ENCODE data around the gene NEDD8.
"Not testable (repeated sequence)": the region's sequence is repeated elsewhere in the genome, so short reads cannot be mapped to it uniquely, and the experiment has no call there.

The NEDD8 gene

GRCh38 chr14:24231263-24232120 is 675 bp downstream of the NEDD8 start:
- in situ Hi-C loops (cut with MboI; ENCODE audit: low sequenced_read_pairs), result loop anchor here (25.0 kb wide), 1 partner anchor 206 kb away; the partner anchor contains the start of genes CBLN3, KHNYN and SDR39U1

- in situ Hi-C loops (cut with MboI; ENCODE audit: low sequenced_read_pairs), result loop anchor here (25.0 kb wide), 1 partner anchor 208 kb away; the partner anchor contains the start of genes CBLN3, KHNYN and SDR39U1
These were observed 3.3 kb downstream of the NEDD8 start for GRCh38 chr14:24228902-24229301.

- in situ Hi-C loops (cut with MboI; ENCODE audit: low sequenced_read_pairs), result loop anchor here (25.0 kb wide), 1 partner anchor 211 kb away; the partner anchor contains the start of genes CBLN3, KHNYN and SDR39U1
These were observed 5.7 kb downstream of the NEDD8 start for GRCh38 chr14:24226473-24226872.

GRCh38 chr14:24224618-24225071 is 7.5 kb downstream of the NEDD8 start:
- in situ Hi-C loops (cut with MboI; ENCODE audit: low sequenced_read_pairs), result loop anchor here (25.0 kb wide), 1 partner anchor 213 kb away; the partner anchor contains the start of genes CBLN3, KHNYN and SDR39U1

- in situ Hi-C loops (cut with MboI; ENCODE audit: low sequenced_read_pairs), result not testable (repeated sequence)
These were observed 9.2 kb downstream of the NEDD8 start for GRCh38 chr14:24222987-24223386.

GRCh38 chr14:24219521-24219920 is 12.6 kb downstream of the NEDD8 start:
- in situ Hi-C loops (cut with MboI; ENCODE audit: low sequenced_read_pairs), result no loop called here

- in situ Hi-C loops (cut with MboI; ENCODE audit: low sequenced_read_pairs), result no loop called here
These were observed 13.1 kb downstream of the NEDD8 start for GRCh38 chr14:24219080-24219479.

- in situ Hi-C loops (cut with MboI; ENCODE audit: low sequenced_read_pairs), result not testable (repeated sequence)
These were observed 15.3 kb downstream of the NEDD8 start for GRCh38 chr14:24216876-24217275.

- in situ Hi-C loops (cut with MboI; ENCODE audit: low sequenced_read_pairs), result no loop called here
These were observed 15.8 kb downstream of the NEDD8 start for GRCh38 chr14:24216345-24216699.

GRCh38 chr14:24215495-24216344 is 16.4 kb downstream of the NEDD8 start, which contains the start of gene MDP1:
TSS of gene MDP1 (minus strand) at chr14:24216066. CDS start at chr14:24215955, 111 bp downstream.
- in situ Hi-C loops (cut with MboI; ENCODE audit: low sequenced_read_pairs), result no loop called here

- in situ Hi-C loops (cut with MboI; ENCODE audit: low sequenced_read_pairs), result no loop called here
These were observed 18.1 kb downstream of the NEDD8 start for GRCh38 chr14:24213866-24214662.

- in situ Hi-C loops (cut with MboI; ENCODE audit: low sequenced_read_pairs), result no loop called here
These were observed 19.0 kb downstream of the NEDD8 start, which contains the start of gene CHMP4A for GRCh38 chr14:24212924-24213865. TSS of gene CHMP4A (minus strand) at chr14:24213488. CDS start at chr14:24213439, 49 bp downstream.

- in situ Hi-C loops (cut with MboI; ENCODE audit: low sequenced_read_pairs), result no loop called here
These were observed 20.9 kb downstream of the NEDD8 start for GRCh38 chr14:24211311-24211710.

- in situ Hi-C loops (cut with MboI; ENCODE audit: low sequenced_read_pairs), result no loop called here
These were observed 24.5 kb downstream of the NEDD8 start for GRCh38 chr14:24207625-24208024.

- in situ Hi-C loops (cut with MboI; ENCODE audit: low sequenced_read_pairs), result no loop called here
These were observed 25.0 kb downstream of the NEDD8 start for GRCh38 chr14:24207104-24207551.

GRCh38 chr14:24206260-24207103 is 25.7 kb downstream of the NEDD8 start:
- in situ Hi-C loops (cut with MboI; ENCODE audit: low sequenced_read_pairs), result no loop called here

GRCh38 chr14:24204163-24205146 is 27.7 kb downstream of the NEDD8 start:
- in situ Hi-C loops (cut with MboI; ENCODE audit: low sequenced_read_pairs), result no loop called here

All from HL-60/S4 treated with phorbol 12-myristate 13-acetate at 8.2 ng/mL for 4 days and 3 days (cell line).